Type B pancreatic cell (in vitro differentiated cells): Measurements from ENCODE around the gene SSBP3. TPM values are rescaled to one million over a fixed set of nuclear protein-coding genes. Genes with fewer than 3 reads are reported as not detected.
"Not testable (repeated sequence)": the region's sequence is repeated elsewhere in the genome, so short reads cannot be mapped to it uniquely, and the experiment has no call there.

Experiments
- DNase-seq: peaks from one replicate; pipeline ENCODE4 v3.0.0; 2021; ENCODE audit warnings: mixed read lengths; ENCODE audit not compliant: unreplicated experiment; ENCODE audit errors: extremely low spot score
- H3K27ac Mint-ChIP-seq: 2 replicates; pipeline ENCODE4 v1.8.0; 2021; ENCODE audit warnings: mild to moderate bottlenecking, mixed read lengths
- H3K27me3 Mint-ChIP-seq: 2 replicates; pipeline ENCODE4 v1.8.0; 2021; ENCODE audit warnings: mixed read lengths
- H3K36me3 Mint-ChIP-seq: 2 replicates; pipeline ENCODE4 v1.8.0; 2021; ENCODE audit warnings: mixed read lengths
- H3K4me1 Mint-ChIP-seq: one replicate; pipeline ENCODE4 v1.8.0; 2021; ENCODE audit warnings: mixed read lengths; ENCODE audit not compliant: unreplicated experiment
- H3K4me3 Mint-ChIP-seq: 2 replicates; pipeline ENCODE4 v1.8.0; 2021; ENCODE audit warnings: mild to moderate bottlenecking, mixed read lengths
- H3K9me3 Mint-ChIP-seq: 2 replicates; pipeline ENCODE4 v1.8.0; 2021; ENCODE audit warnings: mixed read lengths
- CTCF ChIP-seq: fragments of 200-600 bp; sonication (generic); conservative IDR thresholded peaks from 2 replicates; pipeline ENCODE4 v1.5.0; 2021; ENCODE audit warnings: antibody characterized with exemption, mild to moderate bottlenecking
- total RNA-seq: library from RNA; stranded (reverse); gene quantifications from 2 replicates; pipeline ENCODE4 v1.2.1, GENCODE V29; 2021; ENCODE audit warnings: low replicate concordance

SSBP3 gene
- total RNA-seq, 1 donor from 2014 or later, result 129 TPM

- no peak for DNase-seq
- no peak overlapping the region for H3K27ac Mint-ChIP-seq
- peaks cover 72% of the 10 kb centered on the region for H3K4me1 Mint-ChIP-seq
- TF ChIP-seq CTCF, result no peak
- H3K4me3 Mint-ChIP-seq, result no peak overlapping the region
- no peaks in the 10 kb centered on the region for H3K9me3 Mint-ChIP-seq
- H3K27me3 Mint-ChIP-seq, result no peaks in the 10 kb centered on the region
- H3K36me3 Mint-ChIP-seq, result peaks cover 9% of the 10 kb centered on the region
These were observed 53.4 kb downstream of the SSBP3 start for GRCh38 chr1:54352755-54353154.

GRCh38 chr1:54350360-54350759 lies 55.8 kb downstream of the SSBP3 start:
- H3K36me3 Mint-ChIP-seq, result peaks cover 12% of the 10 kb centered on the region
- DNase-seq, result no peak
- H3K4me1 Mint-ChIP-seq, result peaks cover 54% of the 10 kb centered on the region
- H3K27me3 Mint-ChIP-seq, result no peaks in the 10 kb centered on the region
- H3K27ac Mint-ChIP-seq, result peak overlapping the region; percentile 21
- no peak overlapping the region for H3K4me3 Mint-ChIP-seq
- no peaks in the 10 kb centered on the region for H3K9me3 Mint-ChIP-seq
- no peak for TF ChIP-seq CTCF

DNA sequence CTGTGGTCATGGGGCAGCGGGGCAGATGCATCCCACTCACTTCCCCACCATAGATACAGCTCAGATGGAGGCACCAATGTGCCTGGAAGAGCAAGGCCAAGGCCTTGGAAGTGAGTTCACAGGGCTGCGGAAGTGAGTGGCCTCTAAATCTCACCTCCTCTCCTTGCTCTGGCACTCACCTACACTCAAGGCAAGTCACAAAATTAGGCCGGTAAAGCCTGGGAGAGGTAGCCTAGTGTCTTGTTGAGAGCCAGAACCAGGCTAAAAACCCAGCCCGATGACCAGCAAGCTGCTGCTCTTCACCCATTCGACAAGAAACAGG lies 57.5 kb downstream of the SSBP3 start:
- no peak overlapping the region for H3K4me3 Mint-ChIP-seq
- peaks cover 44% of the 10 kb centered on the region for H3K4me1 Mint-ChIP-seq
- peaks cover 16% of the 10 kb centered on the region for H3K36me3 Mint-ChIP-seq
- no peak for TF ChIP-seq CTCF
- no peak for DNase-seq
- peak overlapping the region; percentile 61 for H3K27ac Mint-ChIP-seq
- H3K27me3 Mint-ChIP-seq, result no peaks in the 10 kb centered on the region
- H3K9me3 Mint-ChIP-seq, result no peaks in the 10 kb centered on the region

DNA sequence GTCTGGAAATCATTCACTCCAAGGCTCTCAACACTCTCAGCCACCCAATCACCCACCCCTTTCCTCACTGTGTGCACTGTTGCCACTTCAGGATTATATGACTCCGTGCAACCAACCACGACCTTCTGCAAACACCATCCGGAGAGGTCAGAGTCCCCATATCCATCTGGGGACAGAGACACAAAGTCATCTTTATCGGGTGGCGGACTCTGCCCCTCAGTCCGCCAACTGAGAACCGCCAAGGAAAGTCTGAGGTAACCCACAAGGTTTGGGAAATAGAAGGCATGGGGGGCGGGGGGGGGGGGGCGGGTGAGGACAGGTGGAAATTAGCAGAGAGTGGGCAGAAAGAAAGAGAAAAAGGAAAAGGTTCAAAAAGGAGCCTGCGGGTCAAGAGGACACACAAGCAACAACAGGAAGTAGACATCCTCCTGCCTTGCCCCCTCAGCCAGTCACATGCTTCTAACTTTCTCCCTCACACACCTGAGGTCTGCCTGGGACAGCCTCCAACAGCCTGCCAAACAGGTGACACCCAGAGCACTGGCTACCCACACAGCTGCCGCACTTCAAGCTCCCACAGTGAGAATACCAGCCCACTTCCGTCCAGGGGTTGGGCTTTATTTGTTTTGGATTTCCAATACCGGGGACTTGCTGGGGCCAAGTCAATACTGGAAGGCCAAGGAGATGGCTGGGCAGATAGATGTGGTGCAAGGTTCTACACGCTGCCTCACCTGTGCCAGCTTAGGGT lies 58.1 kb downstream of the SSBP3 start:
- Mint-ChIP-seq H3K4me3 (peak overlapping the region; percentile 62), H3K27me3 (no peaks in the 10 kb centered on the region), H3K36me3 (peaks cover 16% of the 10 kb centered on the region), H3K4me1 (peaks cover 44% of the 10 kb centered on the region), H3K27ac (peak overlapping the region; percentile 61), H3K9me3 (no peaks in the 10 kb centered on the region)
- no peak for DNase-seq
- no peak for TF ChIP-seq CTCF

GRCh38 chr1:54347261-54347954 lies 58.8 kb downstream of the SSBP3 start:
- Mint-ChIP-seq H3K36me3 (peaks cover 16% of the 10 kb centered on the region), H3K27ac (peak overlapping the region; percentile 61), H3K4me1 (peaks cover 47% of the 10 kb centered on the region), H3K9me3 (no peaks in the 10 kb centered on the region), H3K27me3 (no peaks in the 10 kb centered on the region), H3K4me3 (peak overlapping the region; percentile 62)
- no peak for DNase-seq
- no peak for TF ChIP-seq CTCF

- peaks cover 19% of the 10 kb centered on the region for H3K36me3 Mint-ChIP-seq
- H3K4me1 Mint-ChIP-seq, result peaks cover 47% of the 10 kb centered on the region
- H3K9me3 Mint-ChIP-seq, H3K27ac Mint-ChIP-seq, H3K27me3 Mint-ChIP-seq, H3K4me3 Mint-ChIP-seq, DNase-seq: not testable (repeated sequence)
These were observed 60.6 kb downstream of the SSBP3 start for GRCh38 chr1:54345548-54345947.
